Measurements from ENCODE around the gene CBLN3. TPM values are rescaled to one million over a fixed set of nuclear protein-coding genes. Genes with fewer than 3 reads are reported as not detected.

Gene CBLN3
- total RNA-seq, 1 experiment from 2014 or later: 0.94 TPM

DNA sequence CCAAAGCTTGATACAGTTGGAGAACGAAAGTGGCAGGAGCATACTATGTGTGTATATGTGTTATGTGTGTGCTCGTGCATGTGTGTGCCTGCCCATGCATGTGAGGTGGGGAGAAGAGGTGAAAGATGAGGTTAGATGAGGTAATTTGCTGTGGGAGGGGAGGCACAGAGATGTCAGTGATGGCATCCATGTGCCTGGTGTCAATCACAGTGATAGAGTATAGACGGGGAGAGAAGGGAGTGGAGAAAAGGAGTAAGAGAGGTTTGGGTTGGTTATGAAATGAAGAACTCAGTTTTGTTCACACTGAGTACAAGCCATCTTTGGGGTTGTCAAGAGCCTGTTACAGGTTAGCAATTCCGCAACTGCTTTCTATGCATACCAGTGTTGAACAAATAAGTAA is 45.3 kb downstream of the CBLN3 start:
- ChIA-PET POLR2A (no interaction called here), CTCF (interaction anchor here (0.7 kb wide), 1 partner anchor 48 kb away, joined by 3 read pairs; no protein-coding TSS in a partner anchor)
- H3K4me1 Mint-ChIP-seq: peaks cover 21% of the 10 kb centered on the region
- DNase-seq (ENCODE audit: low spot score): no peak
- no peaks in the 10 kb centered on the region for H3K9me3 Mint-ChIP-seq
- no peak overlapping the region for H3K4me3 Mint-ChIP-seq
- no peaks in the 10 kb centered on the region; the same call in none of the 2 replicates for H3K27me3 Mint-ChIP-seq (ENCODE audit: low read depth)
- no peak for ATAC-seq
- TF ChIP-seq, protein P1, sequence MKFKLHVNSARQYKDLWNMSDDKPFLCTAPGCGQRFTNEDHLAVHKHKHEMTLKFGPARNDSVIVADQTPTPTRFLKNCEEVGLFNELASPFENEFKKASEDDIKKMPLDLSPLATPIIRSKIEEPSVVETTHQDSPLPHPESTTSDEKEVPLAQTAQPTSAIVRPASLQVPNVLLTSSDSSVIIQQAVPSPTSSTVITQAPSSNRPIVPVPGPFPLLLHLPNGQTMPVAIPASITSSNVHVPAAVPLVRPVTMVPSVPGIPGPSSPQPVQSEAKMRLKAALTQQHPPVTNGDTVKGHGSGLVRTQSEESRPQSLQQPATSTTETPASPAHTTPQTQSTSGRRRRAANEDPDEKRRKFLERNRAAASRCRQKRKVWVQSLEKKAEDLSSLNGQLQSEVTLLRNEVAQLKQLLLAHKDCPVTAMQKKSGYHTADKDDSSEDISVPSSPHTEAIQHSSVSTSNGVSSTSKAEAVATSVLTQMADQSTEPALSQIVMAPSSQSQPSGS (CRISPR knock-in tag; IDR thresholded peaks at IDR 0.05; ENCODE audit: borderline replicate concordance, low read depth): no peak
- TF ChIP-seq, protein P2, sequence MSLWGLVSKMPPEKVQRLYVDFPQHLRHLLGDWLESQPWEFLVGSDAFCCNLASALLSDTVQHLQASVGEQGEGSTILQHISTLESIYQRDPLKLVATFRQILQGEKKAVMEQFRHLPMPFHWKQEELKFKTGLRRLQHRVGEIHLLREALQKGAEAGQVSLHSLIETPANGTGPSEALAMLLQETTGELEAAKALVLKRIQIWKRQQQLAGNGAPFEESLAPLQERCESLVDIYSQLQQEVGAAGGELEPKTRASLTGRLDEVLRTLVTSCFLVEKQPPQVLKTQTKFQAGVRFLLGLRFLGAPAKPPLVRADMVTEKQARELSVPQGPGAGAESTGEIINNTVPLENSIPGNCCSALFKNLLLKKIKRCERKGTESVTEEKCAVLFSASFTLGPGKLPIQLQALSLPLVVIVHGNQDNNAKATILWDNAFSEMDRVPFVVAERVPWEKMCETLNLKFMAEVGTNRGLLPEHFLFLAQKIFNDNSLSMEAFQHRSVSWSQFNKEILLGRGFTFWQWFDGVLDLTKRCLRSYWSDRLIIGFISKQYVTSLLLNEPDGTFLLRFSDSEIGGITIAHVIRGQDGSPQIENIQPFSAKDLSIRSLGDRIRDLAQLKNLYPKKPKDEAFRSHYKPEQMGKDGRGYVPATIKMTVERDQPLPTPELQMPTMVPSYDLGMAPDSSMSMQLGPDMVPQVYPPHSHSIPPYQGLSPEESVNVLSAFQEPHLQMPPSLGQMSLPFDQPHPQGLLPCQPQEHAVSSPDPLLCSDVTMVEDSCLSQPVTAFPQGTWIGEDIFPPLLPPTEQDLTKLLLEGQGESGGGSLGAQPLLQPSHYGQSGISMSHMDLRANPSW (CRISPR knock-in tag; conservative IDR thresholded peaks at IDR 0.05; ENCODE audit: low read depth): no peak
- TF ChIP-seq, protein P3, sequence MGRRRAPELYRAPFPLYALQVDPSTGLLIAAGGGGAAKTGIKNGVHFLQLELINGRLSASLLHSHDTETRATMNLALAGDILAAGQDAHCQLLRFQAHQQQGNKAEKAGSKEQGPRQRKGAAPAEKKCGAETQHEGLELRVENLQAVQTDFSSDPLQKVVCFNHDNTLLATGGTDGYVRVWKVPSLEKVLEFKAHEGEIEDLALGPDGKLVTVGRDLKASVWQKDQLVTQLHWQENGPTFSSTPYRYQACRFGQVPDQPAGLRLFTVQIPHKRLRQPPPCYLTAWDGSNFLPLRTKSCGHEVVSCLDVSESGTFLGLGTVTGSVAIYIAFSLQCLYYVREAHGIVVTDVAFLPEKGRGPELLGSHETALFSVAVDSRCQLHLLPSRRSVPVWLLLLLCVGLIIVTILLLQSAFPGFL (CRISPR knock-in tag; IDR thresholded peaks at IDR 0.05; ENCODE audit: borderline replicate concordance): no peak
- TF ChIP-seq, protein P4, sequence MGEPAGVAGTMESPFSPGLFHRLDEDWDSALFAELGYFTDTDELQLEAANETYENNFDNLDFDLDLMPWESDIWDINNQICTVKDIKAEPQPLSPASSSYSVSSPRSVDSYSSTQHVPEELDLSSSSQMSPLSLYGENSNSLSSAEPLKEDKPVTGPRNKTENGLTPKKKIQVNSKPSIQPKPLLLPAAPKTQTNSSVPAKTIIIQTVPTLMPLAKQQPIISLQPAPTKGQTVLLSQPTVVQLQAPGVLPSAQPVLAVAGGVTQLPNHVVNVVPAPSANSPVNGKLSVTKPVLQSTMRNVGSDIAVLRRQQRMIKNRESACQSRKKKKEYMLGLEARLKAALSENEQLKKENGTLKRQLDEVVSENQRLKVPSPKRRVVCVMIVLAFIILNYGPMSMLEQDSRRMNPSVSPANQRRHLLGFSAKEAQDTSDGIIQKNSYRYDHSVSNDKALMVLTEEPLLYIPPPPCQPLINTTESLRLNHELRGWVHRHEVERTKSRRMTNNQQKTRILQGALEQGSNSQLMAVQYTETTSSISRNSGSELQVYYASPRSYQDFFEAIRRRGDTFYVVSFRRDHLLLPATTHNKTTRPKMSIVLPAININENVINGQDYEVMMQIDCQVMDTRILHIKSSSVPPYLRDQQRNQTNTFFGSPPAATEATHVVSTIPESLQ (CRISPR knock-in tag; IDR thresholded peaks at IDR 0.05): no peak
- TF ChIP-seq NFE2L1 (CRISPR knock-in tag; IDR thresholded peaks at IDR 0.05) (no peak), FOXP1 (CRISPR knock-in tag; IDR thresholded peaks at IDR 0.05; ENCODE audit: borderline replicate concordance) (no peak), OVOL2 (CRISPR knock-in tag; IDR thresholded peaks at IDR 0.05; ENCODE audit: borderline replicate concordance) (no peak), ZBTB21 (CRISPR knock-in tag; IDR thresholded peaks at IDR 0.05; ENCODE audit: borderline replicate concordance) (no peak), RELA (CRISPR knock-in tag; IDR thresholded peaks at IDR 0.05; ENCODE audit: borderline replicate concordance) (no peak), ZNF416 (CRISPR knock-in tag; IDR thresholded peaks at IDR 0.05) (no peak), ZNF317 (CRISPR knock-in tag; IDR thresholded peaks at IDR 0.05; ENCODE audit: borderline replicate concordance, low read depth) (no peak)
- TF ChIP-seq, protein P5, sequence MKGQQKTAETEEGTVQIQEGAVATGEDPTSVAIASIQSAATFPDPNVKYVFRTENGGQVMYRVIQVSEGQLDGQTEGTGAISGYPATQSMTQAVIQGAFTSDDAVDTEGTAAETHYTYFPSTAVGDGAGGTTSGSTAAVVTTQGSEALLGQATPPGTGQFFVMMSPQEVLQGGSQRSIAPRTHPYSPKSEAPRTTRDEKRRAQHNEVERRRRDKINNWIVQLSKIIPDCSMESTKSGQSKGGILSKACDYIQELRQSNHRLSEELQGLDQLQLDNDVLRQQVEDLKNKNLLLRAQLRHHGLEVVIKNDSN (CRISPR knock-in tag; IDR thresholded peaks at IDR 0.05): no peak
- TF ChIP-seq, protein P6, sequence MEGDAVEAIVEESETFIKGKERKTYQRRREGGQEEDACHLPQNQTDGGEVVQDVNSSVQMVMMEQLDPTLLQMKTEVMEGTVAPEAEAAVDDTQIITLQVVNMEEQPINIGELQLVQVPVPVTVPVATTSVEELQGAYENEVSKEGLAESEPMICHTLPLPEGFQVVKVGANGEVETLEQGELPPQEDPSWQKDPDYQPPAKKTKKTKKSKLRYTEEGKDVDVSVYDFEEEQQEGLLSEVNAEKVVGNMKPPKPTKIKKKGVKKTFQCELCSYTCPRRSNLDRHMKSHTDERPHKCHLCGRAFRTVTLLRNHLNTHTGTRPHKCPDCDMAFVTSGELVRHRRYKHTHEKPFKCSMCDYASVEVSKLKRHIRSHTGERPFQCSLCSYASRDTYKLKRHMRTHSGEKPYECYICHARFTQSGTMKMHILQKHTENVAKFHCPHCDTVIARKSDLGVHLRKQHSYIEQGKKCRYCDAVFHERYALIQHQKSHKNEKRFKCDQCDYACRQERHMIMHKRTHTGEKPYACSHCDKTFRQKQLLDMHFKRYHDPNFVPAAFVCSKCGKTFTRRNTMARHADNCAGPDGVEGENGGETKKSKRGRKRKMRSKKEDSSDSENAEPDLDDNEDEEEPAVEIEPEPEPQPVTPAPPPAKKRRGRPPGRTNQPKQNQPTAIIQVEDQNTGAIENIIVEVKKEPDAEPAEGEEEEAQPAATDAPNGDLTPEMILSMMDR (IDR thresholded peaks at IDR 0.05): no peak
- TF ChIP-seq, protein P7, sequence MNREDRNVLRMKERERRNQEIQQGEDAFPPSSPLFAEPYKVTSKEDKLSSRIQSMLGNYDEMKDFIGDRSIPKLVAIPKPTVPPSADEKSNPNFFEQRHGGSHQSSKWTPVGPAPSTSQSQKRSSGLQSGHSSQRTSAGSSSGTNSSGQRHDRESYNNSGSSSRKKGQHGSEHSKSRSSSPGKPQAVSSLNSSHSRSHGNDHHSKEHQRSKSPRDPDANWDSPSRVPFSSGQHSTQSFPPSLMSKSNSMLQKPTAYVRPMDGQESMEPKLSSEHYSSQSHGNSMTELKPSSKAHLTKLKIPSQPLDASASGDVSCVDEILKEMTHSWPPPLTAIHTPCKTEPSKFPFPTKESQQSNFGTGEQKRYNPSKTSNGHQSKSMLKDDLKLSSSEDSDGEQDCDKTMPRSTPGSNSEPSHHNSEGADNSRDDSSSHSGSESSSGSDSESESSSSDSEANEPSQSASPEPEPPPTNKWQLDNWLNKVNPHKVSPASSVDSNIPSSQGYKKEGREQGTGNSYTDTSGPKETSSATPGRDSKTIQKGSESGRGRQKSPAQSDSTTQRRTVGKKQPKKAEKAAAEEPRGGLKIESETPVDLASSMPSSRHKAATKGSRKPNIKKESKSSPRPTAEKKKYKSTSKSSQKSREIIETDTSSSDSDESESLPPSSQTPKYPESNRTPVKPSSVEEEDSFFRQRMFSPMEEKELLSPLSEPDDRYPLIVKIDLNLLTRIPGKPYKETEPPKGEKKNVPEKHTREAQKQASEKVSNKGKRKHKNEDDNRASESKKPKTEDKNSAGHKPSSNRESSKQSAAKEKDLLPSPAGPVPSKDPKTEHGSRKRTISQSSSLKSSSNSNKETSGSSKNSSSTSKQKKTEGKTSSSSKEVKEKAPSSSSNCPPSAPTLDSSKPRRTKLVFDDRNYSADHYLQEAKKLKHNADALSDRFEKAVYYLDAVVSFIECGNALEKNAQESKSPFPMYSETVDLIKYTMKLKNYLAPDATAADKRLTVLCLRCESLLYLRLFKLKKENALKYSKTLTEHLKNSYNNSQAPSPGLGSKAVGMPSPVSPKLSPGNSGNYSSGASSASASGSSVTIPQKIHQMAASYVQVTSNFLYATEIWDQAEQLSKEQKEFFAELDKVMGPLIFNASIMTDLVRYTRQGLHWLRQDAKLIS (CRISPR knock-in tag; IDR thresholded peaks at IDR 0.05; ENCODE audit: borderline replicate concordance): no peak
- TF ChIP-seq, protein P8, sequence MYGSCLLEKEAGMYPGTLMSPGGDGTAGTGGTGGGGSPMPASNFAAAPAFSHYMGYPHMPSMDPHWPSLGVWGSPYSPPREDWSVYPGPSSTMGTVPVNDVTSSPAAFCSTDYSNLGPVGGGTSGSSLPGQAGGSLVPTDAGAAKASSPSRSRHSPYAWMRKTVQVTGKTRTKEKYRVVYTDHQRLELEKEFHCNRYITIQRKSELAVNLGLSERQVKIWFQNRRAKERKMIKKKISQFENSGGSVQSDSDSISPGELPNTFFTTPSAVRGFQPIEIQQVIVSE (CRISPR knock-in tag; IDR thresholded peaks at IDR 0.05; ENCODE audit: borderline replicate concordance): no peak
- no peaks in the 10 kb centered on the region for H3K36me3 Mint-ChIP-seq
- H3K27ac Mint-ChIP-seq: no peak overlapping the region
